Neural progenitor cell (in vitro differentiated cells): ENCODE measurements around the gene PSKH1. TPM values are rescaled to one million over a fixed set of nuclear protein-coding genes. Genes with fewer than 3 reads are reported as not detected.

Experiments
- DNase-seq: peaks from one replicate; pipeline ENCODE4 v3.0.0-alpha.2; 2016; ENCODE audit warnings: low spot score
- H2AFZ ChIP-seq: fragments of 200-600 bp; sonication (generic); replicated peaks from 2 replicates; pipeline ENCODE4 v1.6.1; 2016; ENCODE audit warnings: antibody characterized with exemption
- H3F3A ChIP-seq: fragments of 200-600 bp; sonication (generic); 2 replicates; pipeline ENCODE4 v1.6.1; 2016; ENCODE audit warnings: antibody characterized with exemption, low read depth
- H3K27ac ChIP-seq: fragments of 200-600 bp; sonication (generic); 2 replicates; pipeline ENCODE4 v1.5.1; 2016; ENCODE audit warnings: mild to moderate bottlenecking
- H3K27me3 ChIP-seq: fragments of 200-600 bp; sonication (generic); 2 replicates; pipeline ENCODE4 v1.6.1; 2016; ENCODE audit warnings: mild to moderate bottlenecking, moderate library complexity
- H3K36me3 ChIP-seq: fragments of 200-600 bp; sonication (generic); 2 replicates; pipeline ENCODE4 v1.5.1; 2016
- H3K4me1 ChIP-seq: fragments of 200-600 bp; sonication (generic); 2 replicates; pipeline ENCODE4 v1.6.1; 2016; ENCODE audit warnings: mixed run types
- H3K4me2 ChIP-seq: fragments of 200-600 bp; sonication (generic); 2 replicates; pipeline ENCODE4 v1.6.1; 2016
- H3K4me3 ChIP-seq: fragments of 200-600 bp; sonication (generic); 2 replicates; pipeline ENCODE4 v1.5.1; 2016
- H3K79me2 ChIP-seq: fragments of 200-600 bp; sonication (generic); 2 replicates; pipeline ENCODE4 v1.6.1; 2016; ENCODE audit warnings: low read depth
- H3K9ac ChIP-seq: fragments of 200-600 bp; sonication (generic); 2 replicates; pipeline ENCODE4 v1.6.1; 2016
- H3K9me3 ChIP-seq: fragments of 200-600 bp; sonication (generic); 2 replicates; pipeline ENCODE4 v1.5.1; 2016; ENCODE audit warnings: low read depth
- H4K20me1 ChIP-seq: fragments of 200-600 bp; sonication (generic); 2 replicates; pipeline ENCODE4 v1.6.1; 2016; ENCODE audit warnings: low read depth
- H3K27ac Mint-ChIP-seq: 3 replicates; pipeline ENCODE4 v1.8.0; 2021; ENCODE audit warnings: mixed read lengths
- H3K27me3 Mint-ChIP-seq: 2 replicates; pipeline ENCODE4 v1.8.0; 2022; ENCODE audit warnings: low read depth, mild to moderate bottlenecking, inconsistent platforms, moderate library complexity, mixed read lengths; ENCODE audit not compliant: insufficient read depth
- H3K36me3 Mint-ChIP-seq: 3 replicates; pipeline ENCODE4 v1.8.0; 2021; ENCODE audit warnings: mixed read lengths
- H3K4me1 Mint-ChIP-seq: 3 replicates; pipeline ENCODE4 v1.8.0; 2021; ENCODE audit warnings: mixed read lengths
- H3K4me3 Mint-ChIP-seq: 3 replicates; pipeline ENCODE4 v1.8.0; 2021; ENCODE audit warnings: mild to moderate bottlenecking, moderate library complexity, mixed read lengths
- H3K9me3 Mint-ChIP-seq: 3 replicates; pipeline ENCODE4 v1.8.0; 2020; ENCODE audit warnings: mixed read lengths
- EZH2 ChIP-seq: fragments of 200-600 bp; sonication (generic); IDR thresholded peaks from 2 replicates; pipeline ENCODE4 v1.6.1; 2017; ENCODE audit warnings: antibody characterized with exemption, mild to moderate bottlenecking, moderate library complexity
- EZH2phosphoT487 ChIP-seq: fragments of 200-600 bp; sonication (generic); IDR thresholded peaks from 2 replicates; pipeline ENCODE4 v1.6.1; 2017; ENCODE audit warnings: antibody characterized with exemption
- total RNA-seq: library from RNA; depleted of rRNA; stranded (reverse); fragments of >200 nt; gene quantifications from 2 replicates; pipeline ENCODE4 v1.2.3, GENCODE V29; 2015; ENCODE audit warnings: low replicate concordance
- TF ChIP-seq, protein P1 (sequence below): fragments of 200-600 bp; sonication (generic); IDR thresholded peaks from 2 replicates; pipeline ENCODE4 v1.5.1; 2017; ENCODE audit warnings: antibody characterized with exemption, mild to moderate bottlenecking

The PSKH1 gene
- total RNA-seq, 1 donor from 2014 or later: 13.1 TPM

DNA sequence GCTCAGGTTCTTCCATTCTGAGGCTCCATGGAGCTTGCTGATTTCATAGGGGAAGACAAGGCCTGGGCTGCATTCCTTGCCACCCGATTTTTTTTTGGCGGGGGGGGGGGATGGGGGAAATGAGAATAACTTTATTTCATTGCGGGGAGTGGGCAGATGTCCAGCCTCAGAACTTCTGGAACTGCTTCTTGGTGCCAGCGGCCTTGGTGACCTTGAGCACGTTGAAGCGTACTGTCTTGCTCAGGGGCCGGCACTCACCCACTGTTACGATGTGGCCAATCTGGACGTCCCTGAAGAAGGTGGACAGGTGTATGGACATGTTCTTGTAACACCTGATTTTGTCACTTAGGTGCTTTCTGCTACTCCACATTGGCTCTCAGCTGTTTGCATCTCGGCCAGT lies 37.3 kb upstream of the PSKH1 start:
- Histone ChIP-seq H3K27ac (no peak overlapping the region), H3K4me1 (no peaks in the 10 kb centered on the region), H3K9me3 (no peaks in the 10 kb centered on the region), H3K27me3 (no peaks in the 10 kb centered on the region), H3K9ac (no peak overlapping the region), H3K79me2 (peaks cover 100% of the 10 kb centered on the region), H3K4me3 (no peak overlapping the region), H3K36me3 (no peaks in the 10 kb centered on the region), H3K4me2 (no peak overlapping the region), H2AFZ (no peak overlapping the region), H4K20me1 (peaks cover 100% of the 10 kb centered on the region), H3F3A (peaks cover 5% of the 10 kb centered on the region)
- Mint-ChIP-seq H3K27ac (peak overlapping the region; percentile 29), H3K27me3 (no peaks in the 10 kb centered on the region), H3K9me3 (no peaks in the 10 kb centered on the region), H3K4me1 (peaks cover 13% of the 10 kb centered on the region), H3K4me3 (no peak overlapping the region), H3K36me3 (peaks cover 17% of the 10 kb centered on the region)
- DNase-seq: no peak
- TF ChIP-seq, protein P1, sequence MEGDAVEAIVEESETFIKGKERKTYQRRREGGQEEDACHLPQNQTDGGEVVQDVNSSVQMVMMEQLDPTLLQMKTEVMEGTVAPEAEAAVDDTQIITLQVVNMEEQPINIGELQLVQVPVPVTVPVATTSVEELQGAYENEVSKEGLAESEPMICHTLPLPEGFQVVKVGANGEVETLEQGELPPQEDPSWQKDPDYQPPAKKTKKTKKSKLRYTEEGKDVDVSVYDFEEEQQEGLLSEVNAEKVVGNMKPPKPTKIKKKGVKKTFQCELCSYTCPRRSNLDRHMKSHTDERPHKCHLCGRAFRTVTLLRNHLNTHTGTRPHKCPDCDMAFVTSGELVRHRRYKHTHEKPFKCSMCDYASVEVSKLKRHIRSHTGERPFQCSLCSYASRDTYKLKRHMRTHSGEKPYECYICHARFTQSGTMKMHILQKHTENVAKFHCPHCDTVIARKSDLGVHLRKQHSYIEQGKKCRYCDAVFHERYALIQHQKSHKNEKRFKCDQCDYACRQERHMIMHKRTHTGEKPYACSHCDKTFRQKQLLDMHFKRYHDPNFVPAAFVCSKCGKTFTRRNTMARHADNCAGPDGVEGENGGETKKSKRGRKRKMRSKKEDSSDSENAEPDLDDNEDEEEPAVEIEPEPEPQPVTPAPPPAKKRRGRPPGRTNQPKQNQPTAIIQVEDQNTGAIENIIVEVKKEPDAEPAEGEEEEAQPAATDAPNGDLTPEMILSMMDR: no peak
- TF ChIP-seq EZH2: no peak
- no peak for TF ChIP-seq EZH2phosphoT487

DNA sequence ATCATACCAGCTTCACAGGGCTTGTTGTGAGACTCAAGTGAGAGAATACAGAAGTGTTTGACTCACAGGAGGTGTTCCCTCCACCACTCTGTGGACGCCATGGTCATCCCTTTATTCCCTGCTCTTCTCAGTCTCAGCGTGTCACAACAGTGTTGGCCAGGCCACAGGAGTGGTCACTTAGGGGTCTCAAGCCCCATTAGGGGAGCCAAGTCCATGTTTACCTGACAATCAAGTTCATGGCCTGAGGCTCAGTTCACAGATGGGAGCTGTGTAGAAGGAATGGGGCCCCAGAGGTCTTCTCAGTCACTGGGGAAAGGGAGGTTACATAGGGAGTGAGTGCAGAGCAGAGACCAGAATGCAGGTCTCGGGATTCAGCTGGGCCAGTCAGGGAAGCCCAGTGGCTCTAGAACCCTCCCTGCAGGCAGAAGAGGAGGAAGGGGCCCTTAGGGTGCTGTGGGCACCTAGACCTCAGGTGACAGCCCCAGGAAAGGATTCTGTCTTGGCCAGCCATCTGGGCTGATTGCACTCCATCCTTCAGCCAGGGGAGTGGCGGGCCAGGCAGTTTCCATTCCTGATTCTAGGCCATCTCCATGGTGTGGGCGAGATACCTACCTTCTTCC lies 36.0 kb upstream of the PSKH1 start:
- Histone ChIP-seq H3K27ac (no peak overlapping the region), H3K79me2 (peaks cover 100% of the 10 kb centered on the region), H3K9ac (no peak overlapping the region), H3K4me3 (no peak overlapping the region), H3F3A (peaks cover 2% of the 10 kb centered on the region), H3K9me3 (no peaks in the 10 kb centered on the region), H3K4me1 (no peaks in the 10 kb centered on the region), H3K4me2 (no peak overlapping the region), H4K20me1 (peaks cover 100% of the 10 kb centered on the region), H2AFZ (no peak overlapping the region), H3K36me3 (no peaks in the 10 kb centered on the region), H3K27me3 (no peaks in the 10 kb centered on the region)
- Mint-ChIP-seq H3K9me3 (no peaks in the 10 kb centered on the region), H3K27ac (peak overlapping the region; percentile 83), H3K27me3 (peaks cover 2% of the 10 kb centered on the region), H3K4me3 (no peak overlapping the region), H3K4me1 (peaks cover 16% of the 10 kb centered on the region), H3K36me3 (peaks cover 24% of the 10 kb centered on the region)
- DNase-seq: no peak
- TF ChIP-seq, protein P1: no peak

GRCh38 chr16:67857547-67858233 lies 35.4 kb upstream of the PSKH1 start:
- no peak overlapping the region for H3K27ac ChIP-seq
- peaks cover 100% of the 10 kb centered on the region for H3K79me2 ChIP-seq
- Mint-ChIP-seq H3K27ac (peak overlapping the region; percentile 60), H3K4me1 (peaks cover 16% of the 10 kb centered on the region), H3K4me3 (no peak overlapping the region), H3K9me3 (no peaks in the 10 kb centered on the region), H3K27me3 (peaks cover 2% of the 10 kb centered on the region), H3K36me3 (peaks cover 24% of the 10 kb centered on the region)
- H3K4me3 ChIP-seq: no peak overlapping the region
- no peak overlapping the region for H3K4me2 ChIP-seq
- no peaks in the 10 kb centered on the region for H3K27me3 ChIP-seq
- peaks cover under 1% of the 10 kb centered on the region for H3K4me1 ChIP-seq
- TF ChIP-seq EZH2 (no peak), EZH2phosphoT487 (no peak)
- TF ChIP-seq, protein P1: no peak
- H4K20me1 ChIP-seq: peaks cover 100% of the 10 kb centered on the region
- no peaks in the 10 kb centered on the region for H3K36me3 ChIP-seq
- no peaks in the 10 kb centered on the region for H3K9me3 ChIP-seq
- peaks cover 2% of the 10 kb centered on the region for H3F3A ChIP-seq
- no peak overlapping the region for H2AFZ ChIP-seq
- no peak overlapping the region for H3K9ac ChIP-seq
- no peak for DNase-seq
